ENCODE measurements around the gene NCL.

GRCh38 chr2:231483398-231484329 lies 19.4 kb upstream of the NCL start:
- TF ChIP-seq POLR2A (IDR thresholded peaks at IDR 0.05) (no peak), POLR2AphosphoS5 (IDR thresholded peaks at IDR 0.05) (no peak)
